ENCODE results near the gene CACNA1C. TPM values are rescaled to one million over a fixed set of nuclear protein-coding genes. Genes with fewer than 3 reads are reported as not detected.
A peak's percentile ranks its signal among the peaks of the same experiment; 100 is the strongest.

The CACNA1C gene
- total RNA-seq, 1 donor from 2014 or later = 6.8 TPM

DNA sequence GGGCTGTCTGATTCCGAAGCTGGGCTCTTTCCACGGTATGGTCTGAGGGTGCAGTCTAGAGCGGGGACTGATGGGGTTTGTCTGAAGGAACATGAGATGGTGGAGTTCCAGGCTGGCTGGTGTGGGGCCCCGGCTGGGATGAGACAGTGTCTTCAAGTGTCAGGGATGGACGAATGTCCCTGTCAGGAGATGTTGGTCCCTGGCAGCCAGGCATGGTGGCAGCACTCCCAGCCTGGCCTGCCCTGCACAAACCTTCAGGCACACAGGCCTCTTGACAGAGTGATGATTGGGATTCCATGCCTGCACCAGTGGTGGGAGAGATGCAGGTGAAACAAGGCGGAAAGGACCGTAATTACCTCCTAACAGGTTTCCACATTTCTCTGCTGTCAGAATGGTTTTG lies 221.9 kb downstream of the CACNA1C start:
- DNase-seq (ENCODE audit: low spot score) = peak; percentile 47

DNA sequence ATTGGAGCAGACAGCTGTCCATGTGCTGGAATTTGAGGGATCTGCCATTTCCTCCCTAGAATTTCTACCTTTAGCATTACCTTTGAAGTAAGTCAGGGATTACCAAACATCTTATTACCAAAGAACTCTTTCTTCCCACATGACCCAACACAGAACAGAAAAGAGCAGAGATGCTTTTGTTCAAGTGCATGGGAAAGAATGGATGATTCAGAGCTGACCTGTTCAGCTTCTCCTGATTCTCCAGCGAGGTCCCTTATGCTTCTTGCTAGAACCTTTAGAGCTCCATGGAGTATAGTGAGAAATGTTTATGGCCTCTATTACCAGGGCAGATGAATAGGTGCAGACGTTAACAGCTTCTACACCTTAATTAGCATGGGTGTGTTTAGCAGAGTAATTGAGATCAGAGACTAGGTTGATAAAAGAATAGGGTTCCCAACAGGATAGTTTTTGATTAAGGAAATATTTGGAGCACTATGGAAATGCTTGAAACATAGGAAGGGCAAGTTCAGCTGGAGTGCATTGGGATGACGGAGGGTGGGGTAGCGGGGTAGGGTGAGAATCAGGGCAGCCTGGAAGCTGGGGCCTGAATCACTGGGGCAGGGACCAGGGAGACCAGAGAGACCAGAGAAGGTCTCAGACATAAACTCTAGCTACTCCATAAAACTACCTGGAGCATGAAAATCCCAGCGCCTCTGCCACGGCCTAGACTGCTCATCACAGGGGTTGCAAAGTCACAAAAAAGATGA lies 223.7 kb downstream of the CACNA1C start:
- DNase-seq (ENCODE audit: low spot score) = peak; percentile 45

DNA sequence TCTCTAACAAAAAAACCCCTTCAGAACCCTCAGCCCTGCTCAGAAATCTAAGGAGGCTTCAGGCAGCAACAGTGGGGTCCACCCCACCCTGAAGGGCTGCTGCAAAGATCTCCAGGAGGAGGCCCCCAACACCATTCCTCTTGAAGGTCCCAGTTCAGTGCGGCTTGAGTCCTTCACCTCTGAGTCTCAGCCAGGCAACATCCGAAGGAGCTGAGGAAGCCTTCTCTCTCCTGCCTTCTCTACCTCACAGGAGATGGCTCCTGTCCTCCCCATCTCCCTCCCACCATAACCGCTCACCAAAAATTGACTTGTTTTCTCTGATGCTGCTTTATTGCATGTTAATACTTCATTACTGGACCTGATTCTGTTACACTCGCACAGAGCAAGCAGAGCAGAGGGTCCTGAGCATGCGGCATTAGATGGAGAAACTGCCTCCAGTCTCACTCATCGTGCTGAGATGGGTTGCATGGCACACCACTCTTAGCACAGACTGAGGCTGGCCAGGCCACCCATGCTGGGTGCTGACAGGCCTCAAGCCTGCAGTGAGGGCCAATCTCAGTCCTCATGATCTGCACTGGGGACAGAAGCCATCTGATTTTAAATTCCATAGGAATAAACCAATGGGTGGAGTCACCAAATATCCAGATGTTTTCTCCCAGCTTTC lies 224.8 kb downstream of the CACNA1C start:
- DNase-seq (ENCODE audit: low spot score) = peak; percentile 57

DNA sequence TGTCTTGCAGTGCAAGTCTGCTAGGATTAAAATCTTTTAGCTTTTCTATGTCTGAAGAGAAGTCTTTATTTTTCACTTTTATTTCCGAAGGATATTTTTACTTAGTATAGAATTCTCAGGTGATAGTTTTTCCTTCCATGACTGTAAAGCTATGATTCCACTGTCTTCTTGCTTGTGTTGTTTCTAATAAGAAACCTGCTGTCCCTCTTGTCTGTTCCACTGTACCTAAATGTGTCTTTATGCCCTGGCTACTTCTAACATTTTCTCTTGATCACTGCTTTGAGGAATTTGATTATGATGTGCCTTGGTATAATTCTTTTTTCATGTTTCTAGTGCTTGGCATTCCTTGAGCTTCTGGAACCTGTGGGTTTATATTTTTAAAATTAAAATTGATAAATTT lies 228.7 kb downstream of the CACNA1C start:
- DNase-seq (ENCODE audit: low spot score) = no peak

DNA sequence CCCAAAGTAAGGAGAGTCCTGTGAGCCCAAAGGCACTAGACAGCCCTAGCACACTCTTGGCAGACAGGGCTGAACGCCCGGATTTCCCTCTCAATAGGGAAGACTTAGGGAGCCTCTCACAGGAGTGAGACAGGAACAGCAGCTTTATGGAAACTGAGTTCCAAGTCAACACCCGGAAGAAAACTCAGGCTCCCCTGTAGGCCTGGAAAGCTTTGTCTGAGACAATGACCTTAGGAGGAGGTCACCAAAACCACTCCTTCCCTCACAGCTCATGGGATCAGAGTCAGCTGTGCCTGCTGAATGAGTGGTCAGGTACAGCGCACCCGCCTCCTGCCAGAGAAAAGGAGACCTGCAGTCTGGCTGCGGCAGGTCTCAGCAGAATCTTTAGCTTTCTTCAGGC lies 229.5 kb downstream of the CACNA1C start:
- DNase-seq (ENCODE audit: low spot score) = peak; percentile 33

DNA sequence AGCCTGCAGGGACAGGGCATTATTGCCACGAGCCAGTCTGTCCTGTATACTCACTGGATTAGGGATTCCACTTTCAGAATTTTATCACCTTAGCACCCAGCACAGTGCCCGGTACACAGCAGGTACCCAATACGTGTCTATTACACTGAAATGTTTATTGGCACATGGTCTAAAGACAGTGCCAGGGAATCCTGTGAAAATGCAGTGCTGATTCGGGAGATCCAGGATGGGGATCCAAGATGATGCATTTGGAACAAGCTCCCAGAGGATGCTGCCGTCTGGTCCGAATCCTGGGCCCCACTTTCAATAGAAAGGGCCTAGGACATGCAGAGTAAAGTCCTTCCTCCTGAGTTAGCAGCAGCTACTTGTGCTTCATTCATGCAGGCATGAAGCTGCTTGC lies 230.7 kb downstream of the CACNA1C start:
- DNase-seq (ENCODE audit: low spot score) = peak; percentile 26

DNA sequence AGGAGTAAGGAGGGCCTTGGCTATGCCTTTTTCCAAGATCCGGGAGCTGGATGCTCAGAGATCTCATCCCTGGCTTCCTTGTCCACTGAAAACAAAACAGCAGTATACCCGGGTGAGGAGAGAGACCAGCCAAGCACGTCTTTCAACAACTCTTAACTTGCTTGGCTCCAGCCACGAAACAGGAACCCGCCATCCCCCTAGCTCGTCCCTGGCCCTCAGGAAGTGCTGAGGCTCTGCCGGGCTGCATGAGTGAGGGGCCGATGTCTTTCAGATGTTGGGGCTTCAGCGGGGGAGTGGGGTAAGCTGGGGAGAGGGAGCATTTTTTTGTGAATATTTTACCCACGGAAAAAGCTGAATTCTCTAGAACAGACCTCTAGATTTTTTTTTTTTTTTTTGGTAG lies 231.1 kb downstream of the CACNA1C start:
- DNase-seq (ENCODE audit: low spot score) = peak; percentile 82

DNA sequence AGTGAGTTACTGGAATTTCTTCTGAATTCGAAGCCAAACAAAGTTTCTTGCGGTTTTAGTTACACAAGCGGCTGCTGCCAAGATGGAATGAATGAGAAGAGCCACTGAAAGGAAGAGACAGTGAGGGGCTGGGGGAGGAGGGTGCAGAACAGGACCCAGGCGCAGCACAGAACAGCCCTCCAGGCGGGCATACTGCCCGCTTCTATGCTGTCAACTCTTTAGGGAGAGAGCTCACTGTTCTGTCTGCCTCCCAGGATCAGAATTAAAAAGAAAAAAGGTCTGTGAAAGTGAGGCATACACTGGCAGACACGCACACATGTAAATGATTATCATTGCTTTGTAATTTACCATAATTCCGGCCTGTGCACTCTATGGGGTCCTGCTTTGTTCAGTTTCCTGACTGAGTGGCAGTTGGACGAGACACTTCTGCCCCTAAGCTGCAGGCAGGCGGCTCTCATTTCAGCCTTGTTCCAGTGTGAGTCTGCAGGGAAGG lies 231.6 kb downstream of the CACNA1C start:
- peak; percentile 22 for DNase-seq (ENCODE audit: low spot score)

DNA sequence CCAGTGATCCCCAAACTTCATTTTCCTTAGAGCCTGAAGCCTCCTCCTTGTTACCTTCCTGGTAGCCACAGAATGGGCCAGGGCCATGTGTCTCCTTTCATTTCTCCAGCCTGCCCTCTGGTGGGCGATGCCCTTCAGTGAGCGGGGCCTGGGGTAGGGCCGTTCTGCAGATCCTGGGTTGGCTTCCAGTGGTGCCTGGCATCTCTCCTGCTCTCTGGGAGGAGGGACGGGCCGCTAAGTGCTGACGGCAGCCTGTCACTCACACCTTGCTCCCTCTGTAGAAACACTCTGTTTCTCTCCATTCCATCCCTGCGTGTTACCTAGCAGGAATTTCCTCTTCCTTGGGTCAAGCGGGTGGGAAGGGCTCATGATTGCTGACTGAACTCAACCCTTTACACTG lies 232.1 kb downstream of the CACNA1C start:
- peak; percentile 89 for DNase-seq (ENCODE audit: low spot score)

DNA sequence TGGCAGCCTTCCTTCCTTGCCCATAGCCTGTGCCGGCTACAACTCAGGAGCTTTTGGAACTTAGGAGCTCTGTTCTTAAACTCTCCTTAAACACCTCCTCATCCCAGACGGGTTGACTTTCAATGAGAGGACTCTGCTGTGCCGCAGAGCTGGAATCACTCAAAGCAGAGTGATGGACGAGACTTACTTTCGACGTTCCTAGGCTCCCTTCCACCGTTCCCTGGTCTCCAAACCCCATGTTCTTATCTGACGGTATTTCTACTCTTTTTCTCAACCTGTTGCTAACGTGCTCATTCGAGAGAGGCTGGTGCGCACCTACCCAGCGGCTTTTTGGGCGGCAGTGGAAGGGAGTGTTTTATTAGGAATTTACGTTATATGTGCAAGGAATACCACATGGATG lies 232.7 kb downstream of the CACNA1C start:
- peak; percentile 60 for DNase-seq (ENCODE audit: low spot score)

DNA sequence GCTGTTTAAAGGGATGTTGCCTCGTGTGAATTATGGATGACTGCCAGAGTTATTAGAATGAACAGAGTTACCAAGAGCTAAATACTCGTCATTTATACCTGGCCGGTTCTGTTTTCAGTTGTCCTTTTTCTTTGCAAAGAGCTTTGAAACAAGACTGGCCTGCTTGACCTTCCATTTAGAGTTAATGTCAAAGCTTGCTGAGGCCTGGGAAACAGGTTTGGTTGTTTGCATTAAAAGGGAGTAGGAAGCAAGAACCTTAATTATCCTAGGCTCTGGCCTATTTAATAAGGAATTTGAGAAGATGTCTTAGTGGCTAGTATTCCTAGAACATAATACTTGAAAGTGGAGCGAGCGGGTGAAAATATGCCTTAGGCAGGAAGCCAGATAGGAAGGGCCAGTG lies 233.3 kb downstream of the CACNA1C start:
- no peak for DNase-seq (ENCODE audit: low spot score)

DNA sequence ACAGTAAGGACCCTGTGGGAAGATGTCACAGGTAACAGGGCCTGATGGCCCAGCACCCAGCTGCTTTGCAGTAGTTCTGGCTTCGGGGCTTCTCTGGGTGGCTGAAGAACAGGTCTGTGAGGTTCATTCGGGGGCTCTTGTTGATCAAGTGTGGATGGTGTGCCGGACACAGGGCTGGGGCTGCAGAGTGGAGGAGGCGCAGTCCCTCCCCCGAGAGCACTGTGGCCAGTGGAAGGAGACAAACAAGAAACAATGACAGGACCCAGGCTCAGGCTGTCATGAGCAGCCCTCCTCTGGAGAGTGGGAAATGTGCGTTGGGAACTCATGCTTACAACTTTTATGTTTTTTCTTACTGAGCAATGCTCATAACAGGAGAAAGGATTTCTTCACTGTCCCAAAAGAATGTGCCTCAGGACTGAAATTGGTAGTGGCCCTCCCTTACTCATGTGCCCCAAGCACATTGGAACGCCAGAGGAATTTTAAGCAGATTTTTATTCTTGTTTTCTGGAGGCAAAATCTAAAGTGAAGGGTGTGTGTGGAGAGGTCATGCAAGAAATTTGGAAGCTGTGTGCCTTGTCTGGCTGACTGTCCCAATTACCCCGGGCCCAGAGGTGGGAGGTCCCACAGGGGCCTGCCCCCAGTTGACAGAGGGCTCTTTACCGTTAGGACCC lies 233.8 kb downstream of the CACNA1C start:
- peak; percentile 83 for DNase-seq (ENCODE audit: low spot score)

DNA sequence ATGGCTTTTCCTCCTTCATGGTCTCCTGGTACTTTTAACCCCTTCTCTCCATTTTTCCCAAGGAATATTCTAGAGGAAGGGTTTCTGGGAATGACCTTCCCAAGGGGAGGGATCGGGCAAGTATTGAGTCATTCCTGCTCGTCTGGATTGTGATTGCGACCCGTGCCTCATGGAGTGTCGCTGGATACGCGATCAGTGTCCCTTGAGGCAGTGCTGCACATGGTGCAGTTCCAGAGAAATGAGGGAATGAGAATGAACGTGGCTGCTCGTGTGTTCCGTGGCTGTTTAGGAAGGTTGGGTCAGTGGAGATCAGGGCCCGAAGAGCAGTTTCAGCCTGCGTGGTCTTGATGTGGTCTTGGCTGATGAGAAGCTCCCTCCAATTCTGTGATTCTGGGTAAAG lies 234.4 kb downstream of the CACNA1C start:
- peak; percentile 87 for DNase-seq (ENCODE audit: low spot score)

DNA sequence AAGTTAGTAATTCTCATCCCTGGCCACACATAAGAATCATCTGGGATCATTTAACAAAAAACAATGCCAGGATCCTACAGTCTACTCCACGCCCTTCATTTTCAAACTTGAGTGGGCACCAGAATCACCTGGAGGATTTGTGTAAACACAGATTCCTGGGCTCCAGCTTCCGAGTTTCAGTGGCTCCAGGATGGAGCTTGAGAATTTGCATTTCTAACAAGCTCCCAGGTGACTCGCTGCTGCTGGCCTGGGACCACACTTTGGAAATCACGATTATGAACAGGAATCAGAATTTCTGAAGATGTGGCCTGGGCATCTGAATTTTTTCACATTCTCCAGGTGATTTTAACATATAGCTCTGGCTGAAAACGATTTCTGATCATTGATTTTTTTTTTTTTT lies 234.8 kb downstream of the CACNA1C start:
- peak; percentile 49 for DNase-seq (ENCODE audit: low spot score)

DNA sequence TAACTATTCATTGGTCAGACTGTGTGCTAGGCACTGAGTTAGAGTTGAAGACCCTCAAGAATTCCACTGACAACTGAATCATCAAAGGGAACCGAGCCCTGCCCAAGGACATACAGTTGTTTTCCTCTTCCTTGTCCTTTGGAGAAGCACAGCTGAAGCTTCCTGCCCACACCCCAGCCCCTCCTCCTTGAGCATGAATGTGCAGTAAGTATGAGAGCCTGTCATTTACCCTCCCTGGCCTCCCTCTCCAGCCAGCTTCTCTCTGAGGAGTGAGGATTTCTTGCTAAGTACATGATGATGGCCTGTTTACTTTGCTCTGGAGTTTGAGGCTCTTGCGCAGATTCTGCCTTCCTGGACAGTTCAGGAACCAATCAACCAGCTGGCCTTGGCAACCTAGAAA lies 235.2 kb downstream of the CACNA1C start:
- peak; percentile 33 for DNase-seq (ENCODE audit: low spot score)

DNA sequence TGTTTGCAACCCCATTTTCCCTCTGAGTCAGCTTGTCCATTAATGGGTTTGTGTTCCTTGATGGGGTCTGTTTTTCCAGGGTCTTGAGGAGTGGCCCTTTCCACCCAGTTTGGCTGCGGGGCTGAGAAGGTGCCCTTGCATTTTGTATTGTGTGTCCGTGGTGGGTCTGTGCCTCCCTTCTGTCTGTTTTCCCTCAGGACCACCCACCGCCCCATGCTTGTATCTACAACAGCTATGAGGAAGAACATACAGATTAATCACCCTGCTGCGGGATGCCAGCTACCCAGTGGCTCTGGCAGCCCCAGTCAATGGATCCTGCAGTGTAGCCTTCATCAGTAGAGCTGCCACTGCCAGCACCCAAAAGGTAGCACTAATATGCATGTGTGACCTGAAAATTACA lies 235.7 kb downstream of the CACNA1C start:
- peak; percentile 62 for DNase-seq (ENCODE audit: low spot score)

DNA sequence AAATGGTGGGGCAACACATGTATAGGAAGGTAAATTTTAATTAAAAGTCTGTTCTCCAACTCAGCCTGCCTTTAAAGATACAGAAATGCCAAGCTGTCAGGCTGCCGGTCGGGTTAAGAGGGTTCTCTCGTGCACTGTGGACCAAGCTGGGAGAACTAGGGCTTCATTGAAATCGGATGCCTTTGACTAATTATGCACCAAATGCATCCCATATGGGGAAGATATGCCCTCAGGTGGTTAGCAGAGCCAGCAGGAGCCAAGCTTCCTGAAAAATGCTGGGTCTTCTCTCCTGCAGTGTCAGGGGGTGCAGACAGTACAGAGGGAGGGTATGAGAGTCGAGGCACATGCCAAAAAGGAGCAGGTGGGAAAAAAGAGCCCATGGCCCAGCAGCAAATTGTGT lies 236.1 kb downstream of the CACNA1C start:
- peak; percentile 49 for DNase-seq (ENCODE audit: low spot score)

DNA sequence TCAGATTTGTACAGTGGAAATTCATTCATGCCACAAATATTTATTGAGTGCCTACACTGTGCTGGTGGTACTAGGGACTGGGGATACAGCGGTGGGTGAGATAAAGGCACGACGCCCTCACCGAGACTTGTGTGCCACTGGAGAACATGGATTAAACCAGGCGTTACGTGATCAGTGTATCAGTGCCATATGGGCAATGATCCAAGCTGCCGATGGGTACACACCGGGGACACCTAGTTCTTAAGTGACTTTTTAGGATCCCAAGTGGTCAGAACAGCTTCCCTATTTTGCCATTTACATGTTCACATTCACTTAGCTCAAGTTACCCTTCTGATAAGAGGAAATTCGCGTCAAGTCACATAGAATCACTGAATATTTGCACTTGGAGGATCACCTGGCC lies 236.7 kb downstream of the CACNA1C start:
- peak; percentile 64 for DNase-seq (ENCODE audit: low spot score)

DNA sequence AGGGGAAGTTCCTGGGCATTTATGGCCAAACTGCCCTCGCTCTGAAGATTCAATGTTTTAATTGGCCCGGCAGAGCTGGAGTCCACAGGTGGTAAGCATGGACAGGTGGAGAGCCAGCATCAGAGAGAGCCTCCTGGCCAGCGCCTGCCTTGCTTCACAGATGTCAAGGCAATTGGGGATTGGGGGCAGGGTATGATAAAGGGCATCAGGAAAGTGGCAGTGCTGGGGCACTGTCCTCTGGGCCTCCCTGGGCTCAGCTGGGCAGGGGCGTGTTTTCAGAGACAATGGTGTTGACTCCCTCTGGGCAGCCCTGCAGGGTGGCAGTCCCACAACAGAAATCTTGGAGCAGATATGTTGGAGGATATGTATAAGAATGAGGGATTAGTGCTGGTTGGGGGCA lies 237.3 kb downstream of the CACNA1C start:
- peak; percentile 65 for DNase-seq (ENCODE audit: low spot score)

DNA sequence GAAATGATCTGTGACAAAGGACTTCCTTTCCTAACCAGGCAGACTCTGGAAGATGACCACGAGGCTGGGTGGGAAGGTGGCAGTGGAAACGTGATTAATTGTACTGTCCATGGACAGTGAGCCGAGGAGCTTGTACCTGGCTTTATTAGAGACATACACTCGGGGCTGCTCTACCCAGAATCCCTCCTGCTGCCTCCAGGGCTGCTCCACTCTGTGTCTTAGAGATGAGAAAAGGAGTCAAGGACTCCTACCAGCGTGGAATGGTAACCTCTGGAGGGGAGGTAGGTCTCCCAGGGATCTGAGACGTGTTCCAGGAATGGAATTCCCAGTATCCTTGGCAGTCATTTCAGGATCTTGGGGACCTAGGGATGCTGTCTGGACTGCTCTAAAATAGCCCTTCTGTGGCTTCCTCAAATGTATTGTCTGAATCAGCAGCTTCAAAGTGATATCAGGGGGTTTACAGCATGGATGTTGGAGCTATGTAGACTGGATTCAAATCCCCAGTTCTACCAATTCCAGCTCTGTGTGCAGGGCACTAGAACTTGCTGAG lies 237.8 kb downstream of the CACNA1C start:
- peak; percentile 41 for DNase-seq (ENCODE audit: low spot score)

DNA sequence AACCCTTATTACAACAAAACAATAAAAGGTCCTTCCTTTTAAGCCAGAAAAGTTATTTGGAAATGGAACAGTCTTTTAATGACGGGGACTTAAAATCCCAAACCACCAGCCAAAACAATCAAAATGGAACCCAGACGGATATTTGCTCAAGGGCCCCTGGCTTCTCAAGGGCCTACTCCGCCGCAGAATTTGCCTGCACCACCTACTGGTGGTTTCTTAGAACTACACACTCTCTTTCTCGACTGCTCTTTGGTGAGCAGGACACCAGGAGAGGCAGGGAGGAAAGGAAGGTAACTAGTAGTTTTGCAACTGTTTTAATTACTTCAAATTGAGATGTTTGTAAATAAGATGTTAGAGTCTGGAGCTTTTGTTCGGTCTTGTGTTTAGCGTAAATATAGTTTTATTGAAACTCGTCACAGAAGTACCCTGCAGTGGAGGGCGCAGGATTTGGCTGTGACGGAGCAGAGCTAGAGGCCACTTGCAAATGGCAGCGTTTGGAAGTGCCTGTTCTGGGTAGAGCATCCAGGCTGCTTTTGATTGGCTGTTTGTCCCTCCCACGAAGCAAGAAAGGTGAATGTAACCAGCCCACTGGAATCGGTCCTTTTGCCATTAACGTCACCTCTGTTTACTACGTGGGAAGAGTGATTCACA lies 238.5 kb downstream of the CACNA1C start:
- peak; percentile 26 for DNase-seq (ENCODE audit: low spot score)

All from mesenteric fat pad (tissue), 1 donor.